Activated T-cell treated with anti-CD3 and anti-CD28 coated beads for 24 hours (primary cell): ENCODE results near the gene SLC2A6.
A peak's percentile ranks its signal among the peaks of the same experiment; 100 is the strongest.

Source experiments
- DNase-seq: peaks from one replicate; pipeline ENCODE4 v3.0.0-alpha.2; 2020; ENCODE audit warnings: low read depth

SLC2A6 gene, protein sequence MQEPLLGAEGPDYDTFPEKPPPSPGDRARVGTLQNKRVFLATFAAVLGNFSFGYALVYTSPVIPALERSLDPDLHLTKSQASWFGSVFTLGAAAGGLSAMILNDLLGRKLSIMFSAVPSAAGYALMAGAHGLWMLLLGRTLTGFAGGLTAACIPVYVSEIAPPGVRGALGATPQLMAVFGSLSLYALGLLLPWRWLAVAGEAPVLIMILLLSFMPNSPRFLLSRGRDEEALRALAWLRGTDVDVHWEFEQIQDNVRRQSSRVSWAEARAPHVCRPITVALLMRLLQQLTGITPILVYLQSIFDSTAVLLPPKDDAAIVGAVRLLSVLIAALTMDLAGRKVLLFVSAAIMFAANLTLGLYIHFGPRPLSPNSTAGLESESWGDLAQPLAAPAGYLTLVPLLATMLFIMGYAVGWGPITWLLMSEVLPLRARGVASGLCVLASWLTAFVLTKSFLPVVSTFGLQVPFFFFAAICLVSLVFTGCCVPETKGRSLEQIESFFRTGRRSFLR

GRCh38 chr9:133478851-133479711 is at the start of gene SLC2A6:
SLC2A6 (minus strand) TSS chr9:133479099; CDS start chr9:133479059, 40 bp downstream.
- peak; percentile 77 for DNase-seq

- no peak for DNase-seq
Observed at GRCh38 chr9:133528001-133528875, 49.3 kb upstream of the SLC2A6 start.

GRCh38 chr9:133527444-133527920 is 48.6 kb upstream of the SLC2A6 start:
- DNase-seq: no peak

DNA sequence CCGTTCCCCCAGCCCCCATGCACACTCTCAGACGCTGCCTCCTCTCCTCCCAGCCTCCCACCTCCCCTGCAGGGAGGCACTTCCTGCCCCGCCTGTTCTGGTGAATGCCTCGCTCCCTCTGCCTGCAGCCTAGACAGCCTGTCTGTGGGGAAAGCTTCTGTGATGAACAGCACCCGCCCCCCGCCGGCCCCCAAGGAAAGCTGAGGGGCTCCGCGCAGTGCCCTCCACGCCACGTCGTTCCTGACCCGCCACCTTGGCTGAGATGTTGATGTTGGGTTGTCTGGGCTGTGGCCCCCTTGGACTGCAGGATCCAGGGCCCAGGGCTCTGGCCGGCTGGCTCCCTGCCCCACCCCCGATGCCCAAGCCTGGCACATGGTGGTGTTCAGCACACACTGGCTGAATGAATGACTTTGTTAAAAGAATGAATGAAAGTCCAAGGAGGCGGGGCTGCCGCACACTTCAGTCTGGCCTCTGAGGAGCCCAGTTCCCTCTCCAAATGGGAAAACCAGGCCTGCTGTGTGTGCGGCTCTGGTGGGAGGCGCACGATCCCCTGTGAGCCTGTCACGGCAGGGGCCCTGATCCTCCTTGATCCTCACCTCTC is 47.9 kb upstream of the SLC2A6 start:
- no peak for DNase-seq

GRCh38 chr9:133525677-133526076 is 46.8 kb upstream of the SLC2A6 start:
- no peak for DNase-seq

DNA sequence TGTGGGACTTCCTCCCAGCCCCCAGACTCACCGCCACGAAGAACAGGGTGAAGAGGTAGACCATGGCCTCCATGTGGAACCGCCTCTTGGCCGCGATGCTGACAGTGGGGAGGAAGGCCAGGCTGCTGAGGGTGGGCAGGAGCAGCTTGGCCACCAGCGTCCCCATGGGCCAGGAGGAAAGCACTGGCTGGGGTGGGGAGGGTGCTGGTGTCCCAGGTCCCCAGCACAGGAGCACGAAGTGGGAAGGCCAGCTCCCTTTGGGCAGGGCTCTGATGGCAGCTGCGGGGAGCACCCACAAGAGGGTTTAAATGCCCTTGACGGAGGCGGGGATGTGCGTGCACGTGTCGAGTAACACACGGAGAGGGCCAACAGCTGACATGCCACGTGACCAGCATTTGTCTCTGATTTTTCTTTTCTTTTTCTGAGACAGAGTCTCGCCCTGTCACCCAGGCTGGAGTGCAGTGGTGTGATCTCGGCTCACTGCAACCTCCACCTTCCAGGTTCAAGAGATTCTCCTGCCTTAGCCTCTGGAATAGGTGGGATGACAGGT is 45.9 kb upstream of the SLC2A6 start, which contains the start of gene MYMK:
Gene MYMK (minus strand): TSS at position 281 of the 550 bp plus-strand sequence. CDS start 115 bp downstream, at position 166.
- DNase-seq: no peak

DNA sequence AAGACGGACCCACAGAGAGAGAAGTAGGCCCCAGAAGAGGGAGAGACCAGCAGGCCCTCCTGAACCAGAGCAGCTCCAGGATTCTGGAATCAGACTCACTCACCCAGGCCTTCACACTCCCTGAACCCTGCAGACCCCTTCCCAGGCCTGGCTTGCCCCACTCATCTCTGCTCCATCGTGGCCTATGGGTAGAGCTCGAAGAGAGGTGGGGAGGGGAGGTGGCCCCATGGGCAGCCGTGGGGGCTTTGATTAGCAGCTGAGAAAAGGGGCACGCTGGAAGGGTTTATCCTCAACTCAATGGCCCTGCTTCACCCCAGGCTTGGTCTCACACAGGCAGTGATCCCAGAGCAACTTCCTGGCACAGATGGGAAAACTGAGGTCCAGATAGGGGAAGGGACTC is 45.2 kb upstream of the SLC2A6 start:
- no peak for DNase-seq

GRCh38 chr9:133523106-133523505 is 44.2 kb upstream of the SLC2A6 start:
- no peak for DNase-seq

GRCh38 chr9:133522073-133522910 is 43.4 kb upstream of the SLC2A6 start:
- no peak for DNase-seq

DNA sequence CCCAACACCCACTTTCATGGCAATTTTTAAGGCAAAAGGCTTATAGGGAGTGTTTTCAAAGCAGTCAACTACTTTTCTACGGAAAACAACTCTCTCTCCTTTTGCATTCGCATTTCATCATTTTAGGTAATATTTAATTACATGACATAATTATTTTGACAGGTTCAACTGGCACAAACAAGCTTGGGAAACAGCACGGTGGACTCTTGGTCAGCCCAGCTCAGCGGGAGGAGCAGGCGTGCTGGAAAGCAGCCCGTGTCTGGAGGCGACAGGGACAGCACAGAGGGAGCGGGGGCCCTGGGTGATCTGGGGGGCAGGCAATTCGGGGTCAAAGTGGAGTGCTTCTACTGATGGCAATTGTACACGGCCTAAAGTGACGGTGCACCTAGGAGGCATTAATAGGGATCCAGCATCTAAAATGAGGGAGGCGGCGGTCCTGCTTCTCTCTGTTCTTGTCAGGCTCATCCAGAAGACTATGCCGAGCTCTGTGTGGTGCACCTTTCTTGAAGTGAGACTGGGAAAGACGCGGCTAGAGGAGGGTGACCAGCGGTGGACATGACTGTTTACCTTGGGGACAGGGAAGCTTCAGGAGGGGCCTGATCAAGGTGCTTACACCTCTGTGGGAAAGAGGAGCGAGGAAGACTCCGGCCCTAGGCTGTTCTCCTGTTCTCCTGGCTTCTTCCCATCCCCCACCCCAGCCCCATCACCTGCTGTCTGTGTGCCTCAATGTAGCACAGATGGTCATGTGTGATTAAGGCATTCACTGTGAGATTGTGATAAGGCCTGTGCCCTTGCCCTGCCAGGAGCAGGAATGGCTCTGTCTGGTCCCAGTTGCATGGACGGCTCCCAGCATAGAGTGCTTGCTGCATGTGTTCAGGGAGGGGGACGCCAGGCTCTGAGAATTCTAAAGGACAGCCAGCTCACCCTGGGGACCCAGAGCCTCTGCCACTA is 42.5 kb upstream of the SLC2A6 start:
- DNase-seq: no peak

GRCh38 chr9:133520121-133520835 is 41.4 kb upstream of the SLC2A6 start:
- DNase-seq: no peak

DNA sequence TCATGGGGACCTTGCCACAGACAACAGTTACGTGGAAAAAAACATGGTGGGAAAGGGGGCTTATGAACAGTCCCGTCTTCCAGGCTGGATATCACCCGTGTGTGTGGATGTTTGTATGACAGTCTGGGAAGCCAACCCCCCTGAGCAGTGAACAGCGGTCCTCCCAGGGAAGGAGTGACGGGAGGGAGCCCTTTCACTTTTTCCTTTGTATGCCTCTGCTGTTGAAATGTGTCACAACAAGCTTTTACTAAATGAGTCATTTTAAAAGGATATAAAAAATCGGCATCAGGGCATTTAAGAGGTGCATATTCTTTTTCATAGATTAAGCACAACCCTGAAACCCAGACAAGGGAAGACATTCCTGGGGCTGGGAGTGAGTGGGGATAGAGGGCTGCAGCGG is 40.8 kb upstream of the SLC2A6 start:
- DNase-seq: no peak

- no peak for DNase-seq
Observed at GRCh38 chr9:133518706-133519449, 40.0 kb upstream of the SLC2A6 start.

DNA sequence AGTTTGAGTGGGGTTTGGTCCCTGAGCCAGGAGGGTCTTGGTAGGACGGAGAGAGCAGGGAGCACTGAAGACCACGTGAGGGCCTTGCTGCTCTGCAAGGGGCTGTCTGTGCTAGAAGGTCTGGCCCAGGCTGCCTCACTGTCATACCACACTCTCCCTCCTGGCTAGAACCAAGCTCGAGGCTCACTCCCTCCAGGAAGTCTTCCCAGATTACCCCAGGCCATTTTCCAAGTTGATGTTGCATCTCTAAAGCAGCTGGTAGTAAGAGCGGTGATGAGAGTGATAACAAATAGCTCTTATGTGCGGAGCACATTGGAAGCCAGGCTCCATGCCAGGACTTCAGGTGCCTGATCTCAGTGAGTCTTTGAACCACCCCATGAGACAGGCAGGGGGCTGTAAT is 39.3 kb upstream of the SLC2A6 start:
- DNase-seq: no peak

GRCh38 chr9:133517711-133518110 is 38.8 kb upstream of the SLC2A6 start:
- no peak for DNase-seq

- DNase-seq: no peak
Observed at GRCh38 chr9:133516961-133517350, 38.1 kb upstream of the SLC2A6 start.

DNA sequence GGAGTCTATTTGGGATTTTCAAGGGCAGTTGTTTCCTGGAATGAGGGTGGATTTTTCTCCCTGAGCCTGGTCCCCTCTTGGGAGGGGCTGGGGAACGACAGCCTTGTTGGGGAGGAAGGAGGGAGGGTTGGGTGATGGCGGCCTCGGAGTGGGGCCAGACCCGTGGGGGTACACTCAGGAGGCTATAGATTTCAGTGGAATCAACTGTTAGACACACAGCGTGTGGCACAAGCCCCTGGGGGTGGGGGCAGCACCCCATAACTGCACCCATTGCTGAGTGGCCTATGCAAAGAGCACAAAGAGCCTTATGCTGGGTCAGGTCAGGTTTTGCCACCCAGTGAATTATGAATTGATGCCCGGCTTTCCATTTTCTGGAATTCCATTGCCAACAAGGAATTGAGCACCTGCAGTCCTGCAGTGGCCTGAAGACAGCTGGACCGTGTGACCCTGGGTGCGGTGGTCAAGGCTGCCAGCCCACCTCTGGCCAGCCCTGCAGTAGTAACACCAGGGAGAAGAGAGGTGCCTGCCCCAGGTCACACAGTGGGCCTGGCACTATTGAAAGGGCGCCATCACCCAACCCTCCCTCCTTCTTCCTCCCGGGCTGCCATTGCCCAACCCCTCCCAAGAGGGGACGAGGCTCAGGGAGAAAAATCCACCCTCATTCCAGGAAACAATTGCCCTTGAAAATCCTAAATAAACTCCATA is 37.5 kb upstream of the SLC2A6 start:
- no peak for DNase-seq
